ENCODE results near the gene RAB28. TPM values are rescaled to one million over a fixed set of nuclear protein-coding genes. Genes with fewer than 3 reads are reported as not detected.

The RAB28 gene
- total and polyA plus RNA-seq, 2 of the 8 experiments (the other 6 are each of a cell fraction or from before 2014, with no cell fraction given): 16.0 to 18.7 TPM

- TF ChIP-seq E2F6 (IDR thresholded peaks at IDR 0.05) (no peak), SUZ12 (IDR thresholded peaks at IDR 0.05; ENCODE audit: low read length) (peak; percentile 95), HDAC6 (IDR thresholded peaks at IDR 0.05; ENCODE audit: low read depth, low read length) (no peak), EZH2 (IDR thresholded peaks at IDR 0.05; ENCODE audit: low read depth, low read length, severe bottlenecking) (peak; percentile 99), SP2 (IDR thresholded peaks at IDR 0.05; ENCODE audit: low read length) (no peak), SIX5 (IDR thresholded peaks at IDR 0.05; ENCODE audit: low read depth, low read length) (no peak), CBX8 (IDR thresholded peaks at IDR 0.05; ENCODE audit: borderline replicate concordance, low read depth, low read length) (peak; percentile 92; the same call in 1 of the 2 replicates), BRCA1 (IDR thresholded peaks at IDR 0.05; ENCODE audit: low read depth, low read length) (no peak), SP4 (IDR thresholded peaks at IDR 0.05; ENCODE audit: low read length) (no peak), ZNF274 (IDR thresholded peaks at IDR 0.05; ENCODE audit: borderline replicate concordance, extremely low read depth, low read length) (no peak), JUND (IDR thresholded peaks at IDR 0.05; ENCODE audit: low read length) (no peak)
These were observed 43.2 kb upstream of the RAB28 start (continued) for GRCh38 chr4:13527192-13527980.

All from H1 (cell line).